Thoracic aorta endothelial cell (primary cell): ENCODE data around the gene NKAIN2. TPM values are rescaled to one million over a fixed set of nuclear protein-coding genes. Genes with fewer than 3 reads are reported as not detected.

Experiments used
- total RNA-seq: library from RNA; depleted of rRNA; stranded (reverse); fragments of >200 nt; gene quantifications from 2 replicates; pipeline ENCODE4 v1.2.3, GENCODE V29; 2012

NKAIN2 gene
- total RNA-seq, result not detected in 2 replicates

DNA sequence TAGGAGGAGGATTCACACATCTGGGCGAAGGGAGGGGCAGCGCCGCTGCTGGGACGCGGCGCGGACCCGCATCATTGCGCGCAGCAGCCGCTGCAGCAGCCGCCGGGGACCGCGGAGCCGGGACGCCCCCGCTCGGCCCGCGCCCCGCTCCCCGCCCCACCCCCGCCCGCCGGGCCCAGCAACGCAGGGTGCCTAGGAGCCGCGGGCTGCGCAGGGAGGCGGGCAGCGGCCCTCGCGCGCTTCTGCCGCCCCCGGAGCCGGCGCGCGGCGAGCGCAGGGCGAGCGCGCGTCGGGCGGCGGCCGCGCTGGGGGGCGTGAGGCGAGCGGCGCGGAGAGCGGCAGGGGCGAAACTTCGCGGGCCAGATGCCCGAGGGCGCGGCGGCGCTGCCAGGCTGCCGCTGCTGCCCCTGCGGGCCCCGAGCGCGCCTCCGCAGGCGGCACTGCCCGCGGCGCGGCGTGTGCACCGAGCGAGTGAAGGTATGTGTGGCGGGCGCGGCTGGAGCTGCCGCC lies at the start of gene NKAIN2:
NKAIN2 (plus strand) TSS at position 362 of the 510 bp plus-strand sequence.

Other genes with a start within 250 kb of the NKAIN2 start
- not detected in 2 replicates for gene TRDN, start 166.9 kb upstream of the NKAIN2 start, total RNA-seq